GM12878 (cell line): ENCODE measurements around the gene ESYT3. TPM values are rescaled to one million over a fixed set of nuclear protein-coding genes. Genes with fewer than 3 reads are reported as not detected.

Experiments
- BACH1 ChIP-seq: fragments of 450-650 bp; IDR thresholded peaks from 2 replicates; pipeline ENCODE4 v1.6.1; 2017; ENCODE audit warnings: mild to moderate bottlenecking, borderline replicate concordance
- ETV6 ChIP-seq, 2 experiments: fragments of 450-650 bp in 1 of 2; IDR thresholded peaks in 1 of 2; conservative IDR thresholded peaks in 1 of 2; 2 replicates each; pipeline ENCODE4 v1.6.1; 2014; ENCODE audit warnings: antibody characterized with exemption in 1 of 2, borderline replicate concordance in 1 of 2, low read depth in 1 of 2, mild to moderate bottlenecking in 1 of 2, moderate library complexity in 1 of 2
- NRF1 ChIP-seq: conservative IDR thresholded peaks from 2 replicates; pipeline ENCODE4 v1.6.1; 2011; ENCODE audit warnings: mild to moderate bottlenecking, low read depth, low read length, improper control_type of control experiment
- PAX5 ChIP-seq: IDR thresholded peaks from 2 replicates; pipeline ENCODE4 v1.6.1; 2011; ENCODE audit warnings: low read depth, low read length, borderline replicate concordance
- SPI1 ChIP-seq: IDR thresholded peaks from 2 replicates; pipeline ENCODE4 v1.6.1; 2011; ENCODE audit warnings: low read depth, mild to moderate bottlenecking, low read length, moderate library complexity, borderline replicate concordance; ENCODE audit not compliant: insufficient read depth
- SREBF1 ChIP-seq: IDR thresholded peaks from 2 replicates; pipeline ENCODE4 v1.6.1; 2012; ENCODE audit warnings: mild to moderate bottlenecking, low read length
- polyA plus RNA-seq, 11 experiments: library from polyadenylated mRNA; depleted of rRNA in 4 of 11; unstranded in 6 of 11; stranded (reverse) in 5 of 11; fragments of >200 nt; fragmentation: Nextera tagmentation in 4 of 11; fragmentation: Illumina TruSeq in 1 of 11; extraction: Ambion mirVana in 4 of 11; extraction: Trizol in 1 of 11; gene quantifications; 1 replicate in 1 of 11; 2 replicates in 10 of 11; pipeline versions ENCODE4 v1.2.1 to v1.2.3, GENCODE V29; 2011 to 2016; ENCODE audit warnings: inconsistent platforms in 2 of 11, missing spikeins in 2 of 11, low read depth in 1 of 11
- total RNA-seq, 4 experiments: library from RNA; depleted of rRNA in 3 of 4; stranded (reverse); fragments of >200 nt in 3 of 4; fragmentation: Illumina TruSeq in 1 of 4; extraction: Trizol in 1 of 4; gene quantifications; 2 replicates each; pipeline versions ENCODE4 v1.2.1 to v1.2.3, GENCODE V29; 2013 to 2021
- TF ChIP-seq, protein P1 (sequence below): fragments of 450-650 bp; formaldehyde crosslinking; IDR thresholded peaks from 2 replicates; pipeline ENCODE4 v1.5.0; 2022; ENCODE audit warnings: mild to moderate bottlenecking, missing genetic modification characterization
- TF ChIP-seq, protein P2 (sequence below): IDR thresholded peaks from 2 replicates; pipeline ENCODE4 v1.6.1; 2012; ENCODE audit warnings: improper control_type of control experiment, low read depth, low read length; ENCODE audit not compliant: insufficient replicate concordance
- TF ChIP-seq, protein P3 (sequence below): IDR thresholded peaks from 2 replicates; pipeline ENCODE4 v1.6.1; 2012; ENCODE audit warnings: low read depth, low read length, improper control_type of control experiment
- TF ChIP-seq, protein P4 (sequence below): fragments of 150-350 bp; IDR thresholded peaks from 2 replicates; pipeline ENCODE4 v1.6.1; 2014; ENCODE audit warnings: mild to moderate bottlenecking, low read depth, low read length

The ESYT3 gene
- total and polyA plus RNA-seq, 10 of the 15 experiments (the other 5 are each of a cell fraction or from before 2014, with no cell fraction given) = not detected

DNA sequence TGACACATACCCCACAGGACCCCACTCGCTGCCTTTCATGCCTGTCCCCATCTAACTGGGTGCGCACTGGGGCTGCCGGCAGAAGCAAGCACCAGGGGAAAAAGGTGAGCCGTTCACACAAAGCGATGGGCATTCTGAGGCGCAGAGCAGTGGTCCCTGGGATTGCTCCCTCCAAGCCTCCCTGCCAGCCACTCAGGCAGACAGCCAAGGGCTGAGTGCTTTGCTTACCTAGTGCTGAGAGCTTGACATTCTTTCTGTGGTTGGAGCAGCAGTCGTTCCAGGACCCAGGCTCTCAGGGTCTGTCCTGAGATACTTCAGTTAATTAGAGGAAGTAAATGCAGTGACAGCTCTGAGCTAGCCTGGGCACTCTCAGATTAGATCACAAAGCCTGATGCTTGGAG lies 5.7 kb downstream of the ESYT3 start (continued):
- TF ChIP-seq, protein P1, sequence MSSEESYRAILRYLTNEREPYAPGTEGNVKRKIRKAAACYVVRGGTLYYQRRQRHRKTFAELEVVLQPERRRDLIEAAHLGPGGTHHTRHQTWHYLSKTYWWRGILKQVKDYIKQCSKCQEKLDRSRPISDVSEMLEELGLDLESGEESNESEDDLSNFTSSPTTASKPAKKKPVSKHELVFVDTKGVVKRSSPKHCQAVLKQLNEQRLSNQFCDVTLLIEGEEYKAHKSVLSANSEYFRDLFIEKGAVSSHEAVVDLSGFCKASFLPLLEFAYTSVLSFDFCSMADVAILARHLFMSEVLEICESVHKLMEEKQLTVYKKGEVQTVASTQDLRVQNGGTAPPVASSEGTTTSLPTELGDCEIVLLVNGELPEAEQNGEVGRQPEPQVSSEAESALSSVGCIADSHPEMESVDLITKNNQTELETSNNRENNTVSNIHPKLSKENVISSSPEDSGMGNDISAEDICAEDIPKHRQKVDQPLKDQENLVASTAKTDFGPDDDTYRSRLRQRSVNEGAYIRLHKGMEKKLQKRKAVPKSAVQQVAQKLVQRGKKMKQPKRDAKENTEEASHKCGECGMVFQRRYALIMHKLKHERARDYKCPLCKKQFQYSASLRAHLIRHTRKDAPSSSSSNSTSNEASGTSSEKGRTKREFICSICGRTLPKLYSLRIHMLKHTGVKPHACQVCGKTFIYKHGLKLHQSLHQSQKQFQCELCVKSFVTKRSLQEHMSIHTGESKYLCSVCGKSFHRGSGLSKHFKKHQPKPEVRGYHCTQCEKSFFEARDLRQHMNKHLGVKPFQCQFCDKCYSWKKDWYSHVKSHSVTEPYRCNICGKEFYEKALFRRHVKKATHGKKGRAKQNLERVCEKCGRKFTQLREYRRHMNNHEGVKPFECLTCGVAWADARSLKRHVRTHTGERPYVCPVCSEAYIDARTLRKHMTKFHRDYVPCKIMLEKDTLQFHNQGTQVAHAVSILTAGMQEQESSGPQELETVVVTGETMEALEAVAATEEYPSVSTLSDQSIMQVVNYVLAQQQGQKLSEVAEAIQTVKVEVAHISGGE (CRISPR knock-in tag) = no peak
- TF ChIP-seq SREBF1 (no peak), PAX5 (no peak), BACH1 (no peak), ETV6 (conservative IDR thresholded peaks at IDR 0.05 in 1 of 2, IDR thresholded peaks at IDR 0.05 in 1 of 2; ENCODE audit: borderline replicate concordance in 1 of 2, low read depth in 1 of 2) (no peak), NRF1 (no peak), SPI1 (no peak)
- TF ChIP-seq, protein P2, sequence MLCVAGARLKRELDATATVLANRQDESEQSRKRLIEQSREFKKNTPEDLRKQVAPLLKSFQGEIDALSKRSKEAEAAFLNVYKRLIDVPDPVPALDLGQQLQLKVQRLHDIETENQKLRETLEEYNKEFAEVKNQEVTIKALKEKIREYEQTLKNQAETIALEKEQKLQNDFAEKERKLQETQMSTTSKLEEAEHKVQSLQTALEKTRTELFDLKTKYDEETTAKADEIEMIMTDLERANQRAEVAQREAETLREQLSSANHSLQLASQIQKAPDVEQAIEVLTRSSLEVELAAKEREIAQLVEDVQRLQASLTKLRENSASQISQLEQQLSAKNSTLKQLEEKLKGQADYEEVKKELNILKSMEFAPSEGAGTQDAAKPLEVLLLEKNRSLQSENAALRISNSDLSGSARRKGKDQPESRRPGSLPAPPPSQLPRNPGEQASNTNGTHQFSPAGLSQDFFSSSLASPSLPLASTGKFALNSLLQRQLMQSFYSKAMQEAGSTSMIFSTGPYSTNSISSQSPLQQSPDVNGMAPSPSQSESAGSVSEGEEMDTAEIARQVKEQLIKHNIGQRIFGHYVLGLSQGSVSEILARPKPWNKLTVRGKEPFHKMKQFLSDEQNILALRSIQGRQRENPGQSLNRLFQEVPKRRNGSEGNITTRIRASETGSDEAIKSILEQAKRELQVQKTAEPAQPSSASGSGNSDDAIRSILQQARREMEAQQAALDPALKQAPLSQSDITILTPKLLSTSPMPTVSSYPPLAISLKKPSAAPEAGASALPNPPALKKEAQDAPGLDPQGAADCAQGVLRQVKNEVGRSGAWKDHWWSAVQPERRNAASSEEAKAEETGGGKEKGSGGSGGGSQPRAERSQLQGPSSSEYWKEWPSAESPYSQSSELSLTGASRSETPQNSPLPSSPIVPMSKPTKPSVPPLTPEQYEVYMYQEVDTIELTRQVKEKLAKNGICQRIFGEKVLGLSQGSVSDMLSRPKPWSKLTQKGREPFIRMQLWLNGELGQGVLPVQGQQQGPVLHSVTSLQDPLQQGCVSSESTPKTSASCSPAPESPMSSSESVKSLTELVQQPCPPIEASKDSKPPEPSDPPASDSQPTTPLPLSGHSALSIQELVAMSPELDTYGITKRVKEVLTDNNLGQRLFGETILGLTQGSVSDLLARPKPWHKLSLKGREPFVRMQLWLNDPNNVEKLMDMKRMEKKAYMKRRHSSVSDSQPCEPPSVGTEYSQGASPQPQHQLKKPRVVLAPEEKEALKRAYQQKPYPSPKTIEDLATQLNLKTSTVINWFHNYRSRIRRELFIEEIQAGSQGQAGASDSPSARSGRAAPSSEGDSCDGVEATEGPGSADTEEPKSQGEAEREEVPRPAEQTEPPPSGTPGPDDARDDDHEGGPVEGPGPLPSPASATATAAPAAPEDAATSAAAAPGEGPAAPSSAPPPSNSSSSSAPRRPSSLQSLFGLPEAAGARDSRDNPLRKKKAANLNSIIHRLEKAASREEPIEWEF = no peak
- TF ChIP-seq, protein P3, sequence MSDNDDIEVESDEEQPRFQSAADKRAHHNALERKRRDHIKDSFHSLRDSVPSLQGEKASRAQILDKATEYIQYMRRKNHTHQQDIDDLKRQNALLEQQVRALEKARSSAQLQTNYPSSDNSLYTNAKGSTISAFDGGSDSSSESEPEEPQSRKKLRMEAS = no peak
- TF ChIP-seq, protein P4, sequence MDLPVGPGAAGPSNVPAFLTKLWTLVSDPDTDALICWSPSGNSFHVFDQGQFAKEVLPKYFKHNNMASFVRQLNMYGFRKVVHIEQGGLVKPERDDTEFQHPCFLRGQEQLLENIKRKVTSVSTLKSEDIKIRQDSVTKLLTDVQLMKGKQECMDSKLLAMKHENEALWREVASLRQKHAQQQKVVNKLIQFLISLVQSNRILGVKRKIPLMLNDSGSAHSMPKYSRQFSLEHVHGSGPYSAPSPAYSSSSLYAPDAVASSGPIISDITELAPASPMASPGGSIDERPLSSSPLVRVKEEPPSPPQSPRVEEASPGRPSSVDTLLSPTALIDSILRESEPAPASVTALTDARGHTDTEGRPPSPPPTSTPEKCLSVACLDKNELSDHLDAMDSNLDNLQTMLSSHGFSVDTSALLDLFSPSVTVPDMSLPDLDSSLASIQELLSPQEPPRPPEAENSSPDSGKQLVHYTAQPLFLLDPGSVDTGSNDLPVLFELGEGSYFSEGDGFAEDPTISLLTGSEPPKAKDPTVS = no peak
